ENCODE measurements around the gene PCDHGA8.
"Not testable (repeated sequence)": the region's sequence is repeated elsewhere in the genome, so short reads cannot be mapped to it uniquely, and the experiment has no call there.

- TF ChIP-seq, protein P1, sequence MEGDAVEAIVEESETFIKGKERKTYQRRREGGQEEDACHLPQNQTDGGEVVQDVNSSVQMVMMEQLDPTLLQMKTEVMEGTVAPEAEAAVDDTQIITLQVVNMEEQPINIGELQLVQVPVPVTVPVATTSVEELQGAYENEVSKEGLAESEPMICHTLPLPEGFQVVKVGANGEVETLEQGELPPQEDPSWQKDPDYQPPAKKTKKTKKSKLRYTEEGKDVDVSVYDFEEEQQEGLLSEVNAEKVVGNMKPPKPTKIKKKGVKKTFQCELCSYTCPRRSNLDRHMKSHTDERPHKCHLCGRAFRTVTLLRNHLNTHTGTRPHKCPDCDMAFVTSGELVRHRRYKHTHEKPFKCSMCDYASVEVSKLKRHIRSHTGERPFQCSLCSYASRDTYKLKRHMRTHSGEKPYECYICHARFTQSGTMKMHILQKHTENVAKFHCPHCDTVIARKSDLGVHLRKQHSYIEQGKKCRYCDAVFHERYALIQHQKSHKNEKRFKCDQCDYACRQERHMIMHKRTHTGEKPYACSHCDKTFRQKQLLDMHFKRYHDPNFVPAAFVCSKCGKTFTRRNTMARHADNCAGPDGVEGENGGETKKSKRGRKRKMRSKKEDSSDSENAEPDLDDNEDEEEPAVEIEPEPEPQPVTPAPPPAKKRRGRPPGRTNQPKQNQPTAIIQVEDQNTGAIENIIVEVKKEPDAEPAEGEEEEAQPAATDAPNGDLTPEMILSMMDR (IDR thresholded peaks at IDR 0.05) = peak; percentile 42 to 73 (median 64)
- TF ChIP-seq POLR2A (IDR thresholded peaks at IDR 0.05) = not testable (repeated sequence)
These were observed 25.2 kb downstream of the PCDHGA8 start, which contains the start of gene PCDHGB7 for GRCh38 chr5:141417494-141418172.
